ENCODE results near the gene PSAT1.

GRCh38 chr9:78320875-78321496 is 24.1 kb downstream of the PSAT1 start:
- no peak for TF ChIP-seq CTCF (IDR thresholded peaks at IDR 0.05)
- no peak for TF ChIP-seq POLR2AphosphoS5 (IDR thresholded peaks at IDR 0.05; ENCODE audit: insufficient read depth in 1 of 2, low read depth in 1 of 2)

All from vagina (tissue), 2 donors.